NK-92 treated with Interleukin-12 subunit alpha and Interleukin-12 subunit beta, amount 100 ng/mL, for 24 hours (cell line): Measurements from ENCODE around the gene CPXM2.

Experiments
- DNase-seq: peaks from one replicate; lab custom pipeline; 2025; lab: John Stamatoyannopoulos, UW

The CPXM2 gene

DNA sequence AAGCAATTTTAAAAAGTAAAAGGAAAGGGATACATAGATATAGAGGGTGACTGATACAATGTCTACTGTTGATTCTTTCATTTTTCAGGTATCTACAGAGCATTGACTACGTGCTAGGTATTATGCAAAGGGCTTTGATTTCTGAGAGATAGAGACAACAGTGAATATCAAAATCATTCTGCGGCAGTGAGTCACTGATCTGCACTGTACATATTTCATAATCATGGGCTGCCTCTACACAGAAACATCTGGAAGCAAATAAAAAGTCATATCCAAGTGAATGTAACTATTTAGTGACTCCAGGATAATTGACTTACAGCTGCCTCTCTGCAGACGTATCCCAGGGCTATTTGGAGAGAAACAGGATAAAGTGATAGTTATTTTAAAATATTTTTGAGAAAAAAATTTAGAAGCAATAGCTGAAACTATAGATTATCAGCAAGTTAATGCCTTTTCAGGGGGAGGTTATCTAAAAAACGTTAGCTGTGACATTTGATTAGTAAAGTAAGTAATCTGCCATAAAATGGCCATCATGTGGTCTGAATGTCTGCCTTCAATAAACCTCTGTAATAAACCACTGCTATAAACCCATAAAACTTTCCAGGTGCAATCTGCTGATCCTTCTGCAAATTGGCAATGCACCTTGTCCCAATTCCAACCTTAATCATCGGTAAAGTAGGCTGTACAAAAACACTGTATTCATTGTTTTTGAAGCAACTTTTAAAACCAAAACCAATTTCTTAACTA lies 43.7 kb downstream of the CPXM2 start:
- DNase-seq, result no peak

DNA sequence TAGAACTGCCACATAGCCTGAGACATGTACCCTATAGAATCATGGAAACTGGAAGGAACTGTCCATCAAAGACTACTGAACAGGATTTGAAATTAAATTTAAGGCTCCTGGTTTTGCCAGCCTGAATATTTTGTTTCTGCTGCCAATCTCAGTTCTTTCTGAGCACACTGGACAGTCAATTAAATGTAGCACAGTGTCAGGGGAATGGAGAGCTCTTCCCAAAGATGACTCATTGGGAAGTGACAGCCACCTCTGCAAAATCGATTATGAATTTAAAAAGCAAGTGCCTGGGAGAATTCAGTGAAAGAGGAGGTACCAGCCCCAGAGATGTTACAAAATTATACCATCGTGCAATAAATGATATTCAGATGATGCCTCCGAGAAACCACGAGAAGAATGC lies 47.8 kb downstream of the CPXM2 start:
- no peak for DNase-seq

- no peak for DNase-seq
Measured at GRCh38 chr10:123842692-123843385, 48.8 kb downstream of the CPXM2 start.

- DNase-seq, result no peak
Measured at GRCh38 chr10:123841560-123841959, 50.0 kb downstream of the CPXM2 start.

DNA sequence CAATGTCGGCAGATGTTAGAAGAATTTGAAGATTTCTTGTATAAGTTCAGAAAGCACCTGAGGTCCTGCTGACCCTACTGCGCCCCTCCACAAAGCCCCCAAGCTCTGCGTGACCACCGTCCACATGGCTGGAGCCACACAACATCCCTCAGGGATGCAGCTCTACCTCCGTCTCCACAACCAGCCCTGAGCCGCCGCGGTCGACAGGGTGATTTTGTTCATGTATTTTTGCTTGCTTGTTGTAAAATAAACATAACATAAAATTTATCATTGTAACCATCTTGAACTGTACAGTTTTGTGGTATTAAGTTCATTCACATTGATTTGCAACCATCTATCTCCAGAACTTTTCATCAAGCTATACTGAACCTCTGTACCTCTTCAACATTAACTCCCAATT lies 50.5 kb downstream of the CPXM2 start:
- DNase-seq, result no peak

- DNase-seq, result no peak
Measured at GRCh38 chr10:123840714-123841113, 50.9 kb downstream of the CPXM2 start.

DNA sequence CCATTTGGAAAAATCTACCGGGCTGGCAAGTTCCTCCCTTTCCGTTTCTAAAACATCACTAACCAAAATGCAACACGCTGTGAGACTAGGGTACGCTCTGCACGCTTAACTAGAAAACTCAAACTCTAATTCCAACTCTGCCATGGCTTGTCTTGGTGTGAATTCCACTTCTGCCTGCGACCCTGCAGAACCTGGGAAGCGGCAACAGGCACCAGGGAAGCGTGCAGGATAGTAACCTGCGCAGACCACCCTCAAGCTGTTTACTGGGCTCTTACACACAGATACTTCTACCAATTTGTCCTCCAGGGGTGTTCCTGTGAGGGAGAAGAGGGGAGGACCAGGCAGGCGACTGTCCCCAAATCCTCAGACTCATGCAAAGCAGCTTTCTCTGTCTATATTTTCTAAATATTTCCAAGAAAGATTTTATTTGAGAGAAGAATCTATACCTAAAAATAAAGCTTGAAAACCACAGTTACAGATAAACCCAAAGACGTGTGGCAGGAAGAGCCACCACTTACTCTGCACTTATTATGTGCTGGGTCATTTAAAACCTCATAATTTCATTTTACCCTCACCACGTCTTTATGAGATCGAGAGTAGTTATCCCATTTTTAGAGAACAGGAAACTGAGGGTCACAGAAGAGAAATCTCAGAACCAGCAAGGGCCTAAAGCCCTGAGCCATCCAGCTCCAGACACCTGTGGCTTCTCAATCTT lies 52.9 kb downstream of the CPXM2 start:
- DNase-seq, result no peak

DNA sequence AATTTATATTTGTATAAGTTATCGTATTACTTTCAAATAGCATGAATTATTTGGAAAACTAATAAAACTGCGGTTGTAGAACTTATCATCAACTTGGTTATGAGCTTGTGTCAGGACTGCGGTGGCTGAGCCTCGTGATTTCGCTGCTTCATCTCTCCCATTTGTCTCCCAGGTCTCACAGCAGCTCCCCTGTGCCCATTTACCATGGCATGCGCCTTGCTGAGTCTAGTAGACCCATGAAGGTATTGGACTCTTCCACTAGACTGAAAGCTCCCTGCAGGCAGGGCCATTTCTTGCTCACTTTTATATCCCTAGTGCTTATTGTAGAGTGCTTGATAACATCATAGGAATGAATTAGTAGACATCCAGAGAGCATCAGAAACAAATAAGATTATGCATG lies 53.9 kb downstream of the CPXM2 start:
- no peak for DNase-seq

GRCh38 chr10:123836418-123837145 lies 55.0 kb downstream of the CPXM2 start:
- no peak for DNase-seq

DNA sequence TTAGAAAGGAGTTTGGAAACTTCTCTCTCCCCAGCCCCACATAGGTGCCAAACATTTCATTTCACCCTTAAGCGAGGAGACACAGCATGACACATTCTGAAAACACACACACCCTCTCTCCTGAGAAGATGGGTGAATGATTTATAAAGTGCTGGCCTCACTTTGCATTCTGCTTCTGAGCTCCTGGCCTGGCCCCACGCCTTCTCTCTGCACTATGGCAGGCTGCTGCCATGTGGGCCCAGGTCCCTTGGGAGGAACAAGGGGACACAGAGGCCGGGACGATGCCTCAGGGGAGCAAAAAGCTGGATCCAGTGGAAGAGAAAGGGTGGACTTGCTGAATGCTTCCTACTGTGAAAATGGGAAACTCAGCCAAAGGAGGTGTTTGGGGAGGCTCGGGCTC lies 56.0 kb downstream of the CPXM2 start:
- DNase-seq, result no peak

GRCh38 chr10:123833170-123833850 lies 58.3 kb downstream of the CPXM2 start:
- DNase-seq, result no peak

- no peak for DNase-seq
Measured at GRCh38 chr10:123831259-123831658, 60.3 kb downstream of the CPXM2 start.

- DNase-seq, result no peak
Measured at GRCh38 chr10:123821136-123821535, 70.5 kb downstream of the CPXM2 start.

GRCh38 chr10:123809632-123810031 lies 82.0 kb downstream of the CPXM2 start:
- no peak for DNase-seq

DNA sequence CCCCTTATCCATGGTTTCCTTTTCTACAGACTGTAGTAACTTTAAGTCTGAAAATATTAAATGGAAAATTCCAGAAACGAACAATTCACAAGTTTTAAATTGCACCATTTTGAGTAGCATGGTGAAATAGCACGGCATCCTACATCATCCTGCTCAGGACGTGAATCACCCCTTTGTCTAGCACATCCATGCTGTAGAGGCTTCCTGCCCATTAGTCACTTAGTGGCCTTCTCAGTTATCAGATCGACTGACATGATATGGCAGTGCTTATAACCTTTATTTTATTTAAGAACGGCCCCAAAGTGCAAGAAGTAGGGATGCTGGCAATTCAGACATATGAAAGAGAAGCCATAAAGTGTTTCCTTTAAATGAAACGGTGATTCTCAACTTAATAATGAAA lies 82.7 kb downstream of the CPXM2 start:
- DNase-seq, result peak; percentile 34

GRCh38 chr10:123808286-123808685 lies 83.3 kb downstream of the CPXM2 start:
- DNase-seq, result no peak

DNA sequence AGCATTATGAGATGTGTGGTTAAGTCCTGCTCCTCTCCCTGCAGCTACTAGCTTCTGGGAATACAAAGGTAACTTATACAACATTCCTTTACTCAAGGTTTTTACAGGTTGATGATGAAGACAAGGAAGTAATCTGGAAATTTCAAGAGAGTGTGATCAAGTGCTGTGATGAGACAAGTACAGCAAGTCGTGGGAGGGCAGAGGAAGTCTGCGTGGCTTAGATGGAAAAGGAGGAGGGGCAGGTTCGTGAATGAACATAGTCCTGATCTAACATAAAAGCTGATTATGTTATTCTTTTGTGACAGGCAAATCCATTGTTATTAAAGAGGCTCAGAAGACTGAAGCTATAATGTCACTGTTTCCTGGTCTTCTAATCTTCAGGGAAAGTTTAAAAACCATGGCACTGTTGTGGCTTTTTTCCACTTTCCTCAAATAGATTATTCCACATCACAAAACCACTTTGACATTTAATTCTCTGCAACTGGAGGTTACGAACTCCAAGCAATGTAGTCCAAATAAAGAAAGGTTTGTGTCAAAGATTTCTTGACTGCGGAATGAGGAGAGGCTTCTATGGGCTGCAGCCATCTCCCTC lies 84.1 kb downstream of the CPXM2 start:
- no peak for DNase-seq

DNA sequence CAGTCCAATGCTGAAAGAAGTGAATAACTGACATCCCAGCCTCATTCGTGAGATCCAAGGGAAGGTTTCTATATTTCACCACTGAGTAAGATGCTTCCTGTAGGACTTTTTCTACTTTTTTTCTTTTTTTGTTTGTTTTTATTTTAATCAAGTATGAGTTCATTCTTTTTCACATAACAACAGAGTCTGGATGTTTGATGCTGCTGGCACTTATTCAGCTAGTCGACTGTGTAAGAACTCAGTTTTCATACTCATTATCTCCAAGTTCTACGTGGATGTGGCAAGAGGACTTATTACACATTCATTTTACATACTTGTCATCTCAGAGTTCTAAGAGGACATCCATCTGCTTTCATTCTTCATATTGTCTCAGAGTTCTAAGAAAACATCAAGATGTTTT lies 86.9 kb downstream of the CPXM2 start:
- no peak for DNase-seq

DNA sequence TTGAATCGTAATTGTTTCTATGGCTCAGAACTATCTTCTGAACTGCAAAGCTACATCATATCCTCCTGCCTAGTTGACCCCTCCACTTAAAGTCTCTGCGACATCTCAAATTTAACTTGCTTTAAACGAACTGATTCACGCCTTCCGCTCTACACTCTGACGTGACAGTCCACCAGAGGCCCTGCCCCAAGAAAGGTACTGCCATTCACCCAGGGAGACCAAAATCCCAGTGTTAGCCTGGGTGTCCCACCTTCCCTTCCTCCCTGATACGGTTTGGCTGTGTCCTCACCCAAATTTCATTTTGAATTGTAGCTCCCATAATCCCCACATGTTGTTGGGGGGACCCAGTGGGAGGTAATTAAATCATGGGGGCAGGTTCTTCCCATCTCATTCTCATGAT lies 90.8 kb downstream of the CPXM2 start:
- DNase-seq, result no peak

DNA sequence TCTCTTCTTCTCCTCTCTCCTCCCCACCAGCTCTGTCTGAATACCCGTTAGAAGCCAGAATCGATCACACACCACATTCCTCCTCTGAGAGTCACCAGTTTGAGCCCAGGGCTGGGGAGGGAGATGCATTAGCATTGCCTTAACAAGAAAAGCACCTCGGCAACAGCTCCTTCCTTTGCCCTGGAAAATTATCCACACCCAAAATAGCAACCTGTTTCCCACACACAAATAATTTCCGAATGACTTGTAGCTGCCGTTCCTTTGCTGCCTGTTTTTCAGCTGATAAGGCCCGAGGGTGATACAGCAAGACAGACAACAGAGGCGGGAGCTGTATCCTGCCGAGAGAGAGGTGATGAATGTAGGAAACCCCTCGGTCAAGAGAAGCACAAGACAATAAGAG lies 91.3 kb downstream of the CPXM2 start:
- DNase-seq, result no peak

GRCh38 chr10:123798856-123799255 lies 92.8 kb downstream of the CPXM2 start:
- no peak for DNase-seq
